Natural killer cell (primary cell): ENCODE measurements around the gene FYN. TPM values are rescaled to one million over a fixed set of nuclear protein-coding genes. Genes with fewer than 3 reads are reported as not detected.

Experiments used
- ATAC-seq, 3 donors: fragments of 150-1000 bp in 2 of 3; fragments of 200-7000 bp in 1 of 3; cut with Tn5 transposase; 1 replicate in 1 of 3; 2 replicates in 2 of 3; pipeline ENCODE4 v1.10.0; 2021; ENCODE audit warnings: mild to moderate bottlenecking in 2 of 3, moderate library complexity in 2 of 3
- DNase-seq, 2 donors: peaks; one replicate each; pipeline versions ENCODE4 v3.0.0 to v3.0.0-alpha.2; 2013 to 2021; ENCODE audit warnings: mixed read lengths in 1 of 2
- H3K27ac ChIP-seq: one replicate; pipeline ENCODE4 v1.5.1; 2013; ENCODE audit warnings: mild to moderate bottlenecking, low read length
- H3K27me3 ChIP-seq: one replicate; pipeline ENCODE4 v1.6.1; 2013; ENCODE audit warnings: low read length; ENCODE audit not compliant: control insufficient read depth, insufficient read depth
- H3K36me3 ChIP-seq: one replicate; pipeline ENCODE4 v1.6.1; 2013; ENCODE audit warnings: low read length; ENCODE audit not compliant: control insufficient read depth, insufficient read depth
- H3K4me1 ChIP-seq: one replicate; pipeline ENCODE4 v1.6.1; 2013; ENCODE audit warnings: low read length; ENCODE audit not compliant: control insufficient read depth, insufficient read depth
- H3K4me3 ChIP-seq: one replicate; pipeline ENCODE4 v1.5.1; 2013; ENCODE audit warnings: low read length
- H3K9me3 ChIP-seq: one replicate; pipeline ENCODE4 v1.6.1; 2013; ENCODE audit warnings: low read length; ENCODE audit not compliant: control insufficient read depth, insufficient read depth
- H3K27ac Mint-ChIP-seq, 2 donors: one replicate each; pipeline ENCODE4 v1.8.0; 2022; ENCODE audit warnings: mild to moderate bottlenecking in 2 of 2, mixed read lengths in 2 of 2, moderate library complexity in 1 of 2
- H3K27me3 Mint-ChIP-seq, 2 donors: one replicate each; pipeline ENCODE4 v1.8.0; 2022; ENCODE audit warnings: low read depth in 2 of 2, mixed read lengths in 2 of 2
- H3K36me3 Mint-ChIP-seq: one replicate; pipeline ENCODE4 v1.8.0; 2022; ENCODE audit warnings: mixed read lengths
- H3K4me1 Mint-ChIP-seq, 2 donors: one replicate each; pipeline ENCODE4 v1.8.0; 2022; ENCODE audit warnings: mixed read lengths in 2 of 2
- H3K4me3 Mint-ChIP-seq: one replicate; pipeline ENCODE4 v1.8.0; 2022; ENCODE audit warnings: mild to moderate bottlenecking, moderate library complexity, mixed read lengths
- H3K9me3 Mint-ChIP-seq, 2 donors: one replicate each; pipeline ENCODE4 v1.8.0; 2022; ENCODE audit warnings: mixed read lengths in 2 of 2
- CTCF ChIP-seq: fragments of 200-600 bp; IDR thresholded peaks from one replicate; pipeline ENCODE4 v1.8.0; 2022; ENCODE audit warnings: antibody characterized with exemption
- WGBS: methylation state at CpG from one replicate; pipeline ENCODE4 v1.1.7; 2013; ENCODE audit warnings: missing lambda C conversion rate; ENCODE audit not compliant: insufficient coverage; 5-methylcytosine and 5-hydroxymethylcytosine counted together
- intact Hi-C: fragments of 100-400 bp; cut with micrococcal nuclease; formaldehyde crosslinking; loops from one replicate; pipeline ENCODE4 v1.14.2; 2022
- total RNA-seq, 4 donors: library from RNA; stranded (reverse); fragments of 120-200 nt in 1 of 4; gene quantifications; one replicate each; pipeline versions ENCODE4 v1.2.3 to v1.2.4, GENCODE V29; 2013 to 2022

Gene FYN
- total RNA-seq, 3 donors from 2014 or later (not counting 1 experiment from before 2014, with no cell fraction given) = 616 to 757 (median 713) TPM

- Histone ChIP-seq H3K4me3 (peak overlapping the region; percentile 43), H3K4me1 (peaks cover 61% of the 10 kb centered on the region), H3K27me3 (no peaks in the 10 kb centered on the region), H3K36me3 (peaks cover 15% of the 10 kb centered on the region), H3K27ac (peak overlapping the region; percentile 99), H3K9me3 (no peaks in the 10 kb centered on the region)
- no CpG with 5 or more reads among the region's 1 CpG for WGBS
- no peak for TF ChIP-seq CTCF
- intact Hi-C loops = no loop called here
- Mint-ChIP-seq H3K4me3 (peak overlapping the region; percentile 95), H3K27me3 (no peaks in the 10 kb centered on the region), H3K4me1 (peaks cover 92 to 94% of the 10 kb centered on the region in 2 donors), H3K27ac (peak overlapping the region; percentile 99 to 100), H3K9me3 (no peaks in the 10 kb centered on the region), H3K36me3 (peaks cover 11% of the 10 kb centered on the region)
- no peak for ATAC-seq
- DNase-seq = peak in 1 of 2 donors; percentile 77
These were observed 115.9 kb downstream of the FYN start for GRCh38 chr6:111757342-111757741.

GRCh38 chr6:111754423-111754822, 118.8 kb downstream of the FYN start:
- Mint-ChIP-seq H3K9me3 (no peaks in the 10 kb centered on the region), H3K4me1 (peaks cover 89 to 92% of the 10 kb centered on the region in 2 donors), H3K27me3 (no peaks in the 10 kb centered on the region), H3K27ac (peak overlapping the region; percentile 92 to 100), H3K4me3 (peak overlapping the region; percentile 74), H3K36me3 (peaks cover 8% of the 10 kb centered on the region)
- no peaks in the 10 kb centered on the region for H3K9me3 ChIP-seq
- ATAC-seq (no peak), DNase-seq (no peak)
- H3K36me3 ChIP-seq = peaks cover 16% of the 10 kb centered on the region
- WGBS = 67% methylated on average over 3 of the region's 4 CpGs
- H3K27ac ChIP-seq = peak overlapping the region; percentile 99
- H3K27me3 ChIP-seq = no peaks in the 10 kb centered on the region
- peaks cover 58% of the 10 kb centered on the region for H3K4me1 ChIP-seq
- H3K4me3 ChIP-seq = no peak overlapping the region
- TF ChIP-seq CTCF = no peak
- intact Hi-C loops = loop anchor here (5.0 kb wide), 2 partner anchors 83 to 118 kb away; partner anchors contain the start of gene FYN

GRCh38 chr6:111753573-111753972, 119.7 kb downstream of the FYN start:
- Mint-ChIP-seq H3K4me1 (peaks cover 87 to 92% of the 10 kb centered on the region in 2 donors), H3K27ac (peak overlapping the region; percentile 92 to 100), H3K36me3 (no peaks in the 10 kb centered on the region), H3K27me3 (no peaks in the 10 kb centered on the region), H3K4me3 (peak overlapping the region; percentile 81), H3K9me3 (no peaks in the 10 kb centered on the region)
- intact Hi-C loops = loop anchor here (1.0 to 5.0 kb wide), 3 partner anchors 11 to 119 kb away; partner anchors contain the start of gene FYN
- H3K9me3 ChIP-seq = no peaks in the 10 kb centered on the region
- peak overlapping the region; percentile 99 for H3K27ac ChIP-seq
- peaks cover 18% of the 10 kb centered on the region for H3K36me3 ChIP-seq
- ATAC-seq (peak; percentile 24 to 69 (median 65)), DNase-seq (peak in 1 of 2 donors; percentile 51)
- WGBS = 12% methylated on average over 2 of the region's 2 CpGs
- H3K4me1 ChIP-seq = peaks cover 50% of the 10 kb centered on the region
- TF ChIP-seq CTCF = no peak
- no peak overlapping the region for H3K4me3 ChIP-seq
- H3K27me3 ChIP-seq = no peaks in the 10 kb centered on the region

GRCh38 chr6:111752476-111752875, 120.8 kb downstream of the FYN start:
- Histone ChIP-seq H3K27ac (peak overlapping the region; percentile 99), H3K9me3 (no peaks in the 10 kb centered on the region), H3K4me1 (peaks cover 51% of the 10 kb centered on the region), H3K4me3 (no peak overlapping the region), H3K27me3 (no peaks in the 10 kb centered on the region), H3K36me3 (peaks cover 18% of the 10 kb centered on the region)
- Mint-ChIP-seq H3K4me3 (peak overlapping the region; percentile 81), H3K27ac (peak overlapping the region; percentile 92 to 100), H3K9me3 (no peaks in the 10 kb centered on the region), H3K27me3 (no peaks in the 10 kb centered on the region), H3K36me3 (no peaks in the 10 kb centered on the region), H3K4me1 (peaks cover 87 to 92% of the 10 kb centered on the region in 2 donors)
- no peak for ATAC-seq
- no peak for DNase-seq
- TF ChIP-seq CTCF = no peak
- intact Hi-C loops = loop anchor here (5.0 kb wide), 2 partner anchors 85 to 120 kb away; partner anchors contain the start of gene FYN
